ENCODE results near the gene SLC6A19. TPM values are rescaled to one million over a fixed set of nuclear protein-coding genes. Genes with fewer than 3 reads are reported as not detected.

SLC6A19 gene
- total RNA-seq, 1 donor from 2014 or later: not detected

GRCh38 chr5:1239505-1240251 is 38.3 kb downstream of the SLC6A19 start:
- Histone ChIP-seq H3K4me1 (no peaks in the 10 kb centered on the region), H3K9me3 (peaks cover 7% of the 10 kb centered on the region), H3K27me3 (peaks cover 5% of the 10 kb centered on the region), H3K4me3 (no peak overlapping the region), H3K27ac (no peak overlapping the region), H3K36me3 (no peaks in the 10 kb centered on the region)
- no peak for TF ChIP-seq CTCF (IDR thresholded peaks at IDR 0.05)
- no peak for DNase-seq
- ATAC-seq: no peak
- intact Hi-C loops (cut with DNase I): no loop called here

- Histone ChIP-seq H3K27ac (no peak overlapping the region), H3K4me1 (no peaks in the 10 kb centered on the region), H3K4me3 (no peak overlapping the region), H3K9me3 (peaks cover 7% of the 10 kb centered on the region), H3K27me3 (peaks cover 15% of the 10 kb centered on the region), H3K36me3 (no peaks in the 10 kb centered on the region)
- DNase-seq: no peak
- intact Hi-C loops (cut with DNase I): no loop called here
- TF ChIP-seq CTCF (IDR thresholded peaks at IDR 0.05): no peak
- no peak for ATAC-seq
Measured at GRCh38 chr5:1240496-1241260, 39.3 kb downstream of the SLC6A19 start.

GRCh38 chr5:1241509-1242080 is 40.2 kb downstream of the SLC6A19 start:
- H3K4me1 ChIP-seq: no peaks in the 10 kb centered on the region
- H3K27ac ChIP-seq: no peak overlapping the region
- no peaks in the 10 kb centered on the region for H3K36me3 ChIP-seq
- no peak for ATAC-seq
- intact Hi-C loops (cut with DNase I): no loop called here
- H3K4me3 ChIP-seq: no peak overlapping the region
- H3K27me3 ChIP-seq: peaks cover 24% of the 10 kb centered on the region
- no peaks in the 10 kb centered on the region for H3K9me3 ChIP-seq
- no peak for TF ChIP-seq CTCF (IDR thresholded peaks at IDR 0.05)
- DNase-seq: no peak

GRCh38 chr5:1242733-1243486 is 41.5 kb downstream of the SLC6A19 start:
- intact Hi-C loops (cut with DNase I): no loop called here
- H3K9me3 ChIP-seq: no peaks in the 10 kb centered on the region

More at GRCh38 chr5:1242733-1243486, 41.5 kb downstream of the SLC6A19 start:
- ATAC-seq (no peak), DNase-seq (no peak)
- H3K4me3 ChIP-seq: no peak overlapping the region
- TF ChIP-seq CTCF (IDR thresholded peaks at IDR 0.05): no peak
- no peaks in the 10 kb centered on the region for H3K36me3 ChIP-seq
- H3K27me3 ChIP-seq: peaks cover 28% of the 10 kb centered on the region
- H3K4me1 ChIP-seq: no peaks in the 10 kb centered on the region
- H3K27ac ChIP-seq: no peak overlapping the region
